C4-2B (cell line): Measurements from ENCODE around the gene RAB3D.

Experiments
- ZFX ChIP-seq: fragments of 450-650 bp; IDR thresholded peaks from 2 replicates; pipeline ENCODE4 v1.6.1; 2017
- TF ChIP-seq, protein P1 (sequence below): fragments of 450-650 bp; conservative IDR thresholded peaks from 2 replicates; pipeline ENCODE4 v1.5.1; 2017; ENCODE audit warnings: mild to moderate bottlenecking

GRCh38 chr19:11384778-11385129, 45.3 kb upstream of the RAB3D start:
- TF ChIP-seq, protein P1, sequence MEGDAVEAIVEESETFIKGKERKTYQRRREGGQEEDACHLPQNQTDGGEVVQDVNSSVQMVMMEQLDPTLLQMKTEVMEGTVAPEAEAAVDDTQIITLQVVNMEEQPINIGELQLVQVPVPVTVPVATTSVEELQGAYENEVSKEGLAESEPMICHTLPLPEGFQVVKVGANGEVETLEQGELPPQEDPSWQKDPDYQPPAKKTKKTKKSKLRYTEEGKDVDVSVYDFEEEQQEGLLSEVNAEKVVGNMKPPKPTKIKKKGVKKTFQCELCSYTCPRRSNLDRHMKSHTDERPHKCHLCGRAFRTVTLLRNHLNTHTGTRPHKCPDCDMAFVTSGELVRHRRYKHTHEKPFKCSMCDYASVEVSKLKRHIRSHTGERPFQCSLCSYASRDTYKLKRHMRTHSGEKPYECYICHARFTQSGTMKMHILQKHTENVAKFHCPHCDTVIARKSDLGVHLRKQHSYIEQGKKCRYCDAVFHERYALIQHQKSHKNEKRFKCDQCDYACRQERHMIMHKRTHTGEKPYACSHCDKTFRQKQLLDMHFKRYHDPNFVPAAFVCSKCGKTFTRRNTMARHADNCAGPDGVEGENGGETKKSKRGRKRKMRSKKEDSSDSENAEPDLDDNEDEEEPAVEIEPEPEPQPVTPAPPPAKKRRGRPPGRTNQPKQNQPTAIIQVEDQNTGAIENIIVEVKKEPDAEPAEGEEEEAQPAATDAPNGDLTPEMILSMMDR = no peak
- TF ChIP-seq ZFX = no peak
